HepG2 (cell line): ENCODE data around the gene SLC1A4. TPM values are rescaled to one million over a fixed set of nuclear protein-coding genes. Genes with fewer than 3 reads are reported as not detected.

Source experiments
- ATAC-seq: fragments of 200-7000 bp; cut with Tn5 transposase; 3 replicates; pipeline ENCODE4 v1.9.1; 2020; ENCODE audit warnings: mild to moderate bottlenecking, moderate library complexity
- BruUV-seq: library from RNA; stranded (reverse); fragments of 400-500 nt; replicated peaks from 2 replicates; lab custom pipeline; 2021; lab: Mats Ljungman, UMichigan
- CTCF ChIA-PET: fragments of 300-600 bp; formaldehyde crosslinking; extraction: SDS; loops from one replicate; lab custom pipeline; 2021; ENCODE audit warnings: low total read pairs, inconsistent platforms, low intra/inter-chr PET ratio; lab: Yijun Ruan, JAX
- POLR2A ChIA-PET: fragments of 350-600 bp; sonication (Branson Sonifier 250); formaldehyde crosslinking; loops from one replicate; lab custom pipeline; 2020; ENCODE audit warnings: antibody characterized with exemption, inconsistent platforms; lab: Yijun Ruan, JAX
- DNase-seq: peaks from one replicate; pipeline ENCODE4 v3.0.0-alpha.2; 2015; ENCODE audit warnings: low spot score
- FAIRE-seq: peaks from 3 replicates; lab custom pipeline; 2011; peaks lifted over from hg19 to GRCh38; lab: Jason Lieb, UNC
- H2AFZ ChIP-seq: one replicate; pipeline ENCODE4 v1.6.1; 2011; ENCODE audit warnings: low read length, inconsistent platforms
- H3K27ac ChIP-seq: fragments of 300-600 bp; 3 replicates; pipeline ENCODE4 v1.8.0; 2011; ENCODE audit warnings: mixed run types, mild to moderate bottlenecking, mixed read lengths, low read length, inconsistent platforms; ENCODE audit not compliant: insufficient read depth; ENCODE audit errors: extremely low read length
- H3K27me3 ChIP-seq, 2 experiments: fragments of 200-600 bp in 1 of 2; 2 replicates in 1 of 2; 3 replicates in 1 of 2; pipeline versions ENCODE4 v1.6.0 to v1.8.0; 2011; ENCODE audit warnings: low read length in 2 of 2, mild to moderate bottlenecking in 2 of 2, moderate library complexity in 2 of 2, inconsistent platforms in 1 of 2; ENCODE audit not compliant: insufficient read depth in 2 of 2, control insufficient read depth in 1 of 2
- H3K36me3 ChIP-seq, 2 experiments: fragments of 200-600 bp in 1 of 2; replicated peaks in 1 of 2; 2 replicates in 1 of 2; 3 replicates in 1 of 2; pipeline versions ENCODE4 v1.5.1 to v1.8.0; 2011; ENCODE audit warnings: low read length in 2 of 2, inconsistent platforms in 1 of 2; ENCODE audit not compliant: insufficient read depth in 2 of 2, control insufficient read depth in 1 of 2
- H3K4me1 ChIP-seq: 2 replicates; pipeline ENCODE4 v1.5.1; 2012; ENCODE audit warnings: low read length, inconsistent platforms; ENCODE audit not compliant: insufficient read depth
- H3K4me2 ChIP-seq: 2 replicates; pipeline ENCODE4 v1.6.0; 2011; ENCODE audit warnings: low read depth, low read length, inconsistent platforms
- H3K4me3 ChIP-seq, 3 experiments: fragments of 200-600 bp in 1 of 3; sonication (generic), shearing (Covaris generic) in 1 of 3; replicated peaks in 1 of 3; 2 replicates each; pipeline ENCODE4 v1.5.1; 2011 to 2016; ENCODE audit warnings: low read length in 3 of 3, inconsistent platforms in 2 of 3, low read depth in 2 of 3, mild to moderate bottlenecking in 2 of 3, control low read depth in 1 of 3, mixed read lengths in 1 of 3; ENCODE audit not compliant: insufficient read depth in 1 of 3
- H3K79me2 ChIP-seq: one replicate; pipeline ENCODE4 v1.6.1; 2011; ENCODE audit warnings: low read length, inconsistent platforms; ENCODE audit not compliant: insufficient read depth
- H3K9ac ChIP-seq: 2 replicates; pipeline ENCODE4 v1.6.0; 2011; ENCODE audit warnings: mild to moderate bottlenecking, low read depth, low read length, inconsistent platforms; ENCODE audit not compliant: insufficient read depth
- H3K9me3 ChIP-seq: 2 replicates; pipeline ENCODE4 v1.5.1; 2012; ENCODE audit warnings: mild to moderate bottlenecking, low read length
- H4K20me1 ChIP-seq: 2 replicates; pipeline ENCODE4 v1.6.0; 2011; ENCODE audit warnings: inconsistent platforms, mild to moderate bottlenecking, low read length, moderate library complexity; ENCODE audit not compliant: insufficient read depth
- FOSL2 ChIP-seq: sonication (generic); formaldehyde crosslinking; IDR thresholded peaks from 2 replicates; pipeline ENCODE4 v1.4.0; 2020; ENCODE audit warnings: missing genetic modification reagents
- MED13 ChIP-seq: sonication (generic); formaldehyde crosslinking; IDR thresholded peaks from 2 replicates; pipeline ENCODE4 v1.5.0; 2020; ENCODE audit warnings: missing genetic modification reagents
- ZNF343 ChIP-seq: sonication (generic); formaldehyde crosslinking; IDR thresholded peaks from 2 replicates; pipeline ENCODE4 v1.4.0; 2020; ENCODE audit warnings: mild to moderate bottlenecking, missing genetic modification reagents
- ZNF552 ChIP-seq: sonication (generic); formaldehyde crosslinking; IDR thresholded peaks from 2 replicates; pipeline ENCODE4 v1.9.0; 2022; ENCODE audit warnings: missing genetic modification reagents, mild to moderate bottlenecking, borderline replicate concordance
- WGBS: methylation state at CpG from one replicate; pipeline ENCODE4 v1.1.6; 2017; ENCODE audit warnings: low lambda C conversion rate; 5-methylcytosine and 5-hydroxymethylcytosine counted together
- in situ Hi-C: cut with HindIII; loops from 2 replicates; pipeline ENCODE4 v1.10.0; 2017; ENCODE audit warnings: low pct_unique_long_range_greater_than_20kb; ENCODE audit not compliant: extremely low pct_ligation_motif_present
- intact Hi-C: fragments of 100-400 bp; cut with micrococcal nuclease; formaldehyde crosslinking; loops from one replicate; pipeline ENCODE4 v1.10.0; 2022; ENCODE audit not compliant: unreplicated experiment
- polyA plus RNA-seq, 8 experiments: library from polyadenylated mRNA; depleted of rRNA in 3 of 8; stranded (reverse) in 7 of 8; unstranded in 1 of 8; fragments of >200 nt; fragmentation: Illumina TruSeq in 4 of 8; extraction: Trizol in 4 of 8; gene quantifications; 2 replicates each; pipeline versions ENCODE4 v1.2.1 to v1.2.3, GENCODE V29; 2011 to 2016; ENCODE audit warnings: low read depth in 4 of 8, missing spikeins in 1 of 8, mixed read lengths in 1 of 8; ENCODE audit not compliant: insufficient read depth in 1 of 8
- total RNA-seq, 5 experiments: library from RNA; depleted of rRNA; stranded (reverse); fragments of >200 nt; fragmentation: Illumina TruSeq; extraction: Trizol; gene quantifications; 2 replicates each; pipeline ENCODE4 v1.2.3, GENCODE V29; 2016; ENCODE audit warnings: low read depth in 1 of 5
- TF ChIP-seq, protein P1 (sequence below): sonication (generic); formaldehyde crosslinking; IDR thresholded peaks from 2 replicates; pipeline ENCODE4 v1.4.0; 2020; ENCODE audit warnings: missing genetic modification reagents, borderline replicate concordance
- TF ChIP-seq, protein P2 (sequence below): sonication (generic); formaldehyde crosslinking; IDR thresholded peaks from 2 replicates; pipeline ENCODE4 v1.4.0; 2020; ENCODE audit warnings: mild to moderate bottlenecking, missing genetic modification reagents
- TF ChIP-seq, protein P3 (sequence below): sonication (generic); formaldehyde crosslinking; IDR thresholded peaks from 2 replicates; pipeline ENCODE4 v1.5.0; 2020; ENCODE audit warnings: missing genetic modification reagents

The SLC1A4 gene
- total and polyA plus RNA-seq, 2 of the 13 experiments (the other 11 are each of a cell fraction or from before 2014, with no cell fraction given) = 21.0 to 39.6 TPM

DNA sequence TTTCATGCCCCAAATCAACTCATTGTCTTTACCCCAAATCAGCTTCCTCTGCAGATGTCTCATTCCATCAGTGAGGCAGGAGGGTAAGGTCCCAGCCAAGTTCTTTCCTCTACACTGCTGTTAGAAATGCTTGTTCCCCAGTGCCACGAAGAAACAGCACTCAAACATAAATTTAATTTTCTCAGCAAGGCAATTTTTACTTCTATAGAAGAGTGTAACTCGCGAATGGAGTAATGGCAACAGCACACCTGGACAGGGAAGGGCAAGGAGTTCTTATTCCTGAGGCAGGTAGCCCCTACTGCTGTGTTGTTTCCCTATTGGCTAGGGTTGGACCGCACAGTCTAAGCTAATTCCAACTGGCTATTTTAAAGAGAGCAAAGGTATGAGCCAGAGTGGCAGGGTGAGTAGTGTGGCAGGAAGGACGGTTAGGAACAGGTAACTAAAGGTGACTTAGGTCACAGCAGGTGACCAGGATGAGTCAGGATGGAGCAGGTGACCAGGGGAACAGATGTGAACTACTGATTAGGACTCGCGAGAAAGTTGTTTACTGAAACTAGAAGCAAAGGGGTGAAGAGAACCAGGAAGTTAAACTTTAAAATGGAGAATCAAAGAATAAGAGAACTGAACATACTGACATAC, 55.0 kb downstream of the SLC1A4 start:
- in situ Hi-C loops = loop anchor here (5.0 kb wide), 1 partner anchor 127 kb away; no protein-coding TSS in a partner anchor
- no TSS peak for BruUV-seq
- H3K4me2 ChIP-seq = no peak overlapping the region

DNA sequence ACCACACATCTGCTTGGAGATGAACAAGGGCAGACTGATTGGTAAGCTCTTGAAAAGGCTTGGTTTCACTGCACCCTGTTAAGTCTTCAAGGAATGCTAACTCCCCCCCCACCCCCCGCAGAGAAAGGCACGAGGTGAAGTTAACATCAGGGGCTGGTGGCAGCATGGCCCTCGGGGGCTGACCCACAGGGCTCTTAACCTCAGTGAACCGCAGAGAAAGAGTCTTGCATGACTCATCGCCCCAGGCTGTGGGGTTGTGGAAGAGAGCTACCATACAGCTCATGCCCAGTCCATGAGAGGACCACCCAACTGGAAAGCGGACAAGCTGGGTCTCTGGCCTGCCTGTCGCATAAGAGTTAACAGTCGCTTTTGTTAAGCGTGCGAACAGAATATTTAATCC, 56.5 kb downstream of the SLC1A4 start:
- intact Hi-C loops = no loop called here
- POLR2A ChIA-PET = interaction anchor here (2.6 kb wide), 1 partner anchor 11 kb away, joined by 12 read pairs; the partner anchor contains the start of gene CEP68
- TF ChIP-seq MED13 (CRISPR knock-in tag) (no peak), ZNF343 (CRISPR knock-in tag) (no peak), ZNF552 (CRISPR knock-in tag) (no peak)
- TF ChIP-seq, protein P1, sequence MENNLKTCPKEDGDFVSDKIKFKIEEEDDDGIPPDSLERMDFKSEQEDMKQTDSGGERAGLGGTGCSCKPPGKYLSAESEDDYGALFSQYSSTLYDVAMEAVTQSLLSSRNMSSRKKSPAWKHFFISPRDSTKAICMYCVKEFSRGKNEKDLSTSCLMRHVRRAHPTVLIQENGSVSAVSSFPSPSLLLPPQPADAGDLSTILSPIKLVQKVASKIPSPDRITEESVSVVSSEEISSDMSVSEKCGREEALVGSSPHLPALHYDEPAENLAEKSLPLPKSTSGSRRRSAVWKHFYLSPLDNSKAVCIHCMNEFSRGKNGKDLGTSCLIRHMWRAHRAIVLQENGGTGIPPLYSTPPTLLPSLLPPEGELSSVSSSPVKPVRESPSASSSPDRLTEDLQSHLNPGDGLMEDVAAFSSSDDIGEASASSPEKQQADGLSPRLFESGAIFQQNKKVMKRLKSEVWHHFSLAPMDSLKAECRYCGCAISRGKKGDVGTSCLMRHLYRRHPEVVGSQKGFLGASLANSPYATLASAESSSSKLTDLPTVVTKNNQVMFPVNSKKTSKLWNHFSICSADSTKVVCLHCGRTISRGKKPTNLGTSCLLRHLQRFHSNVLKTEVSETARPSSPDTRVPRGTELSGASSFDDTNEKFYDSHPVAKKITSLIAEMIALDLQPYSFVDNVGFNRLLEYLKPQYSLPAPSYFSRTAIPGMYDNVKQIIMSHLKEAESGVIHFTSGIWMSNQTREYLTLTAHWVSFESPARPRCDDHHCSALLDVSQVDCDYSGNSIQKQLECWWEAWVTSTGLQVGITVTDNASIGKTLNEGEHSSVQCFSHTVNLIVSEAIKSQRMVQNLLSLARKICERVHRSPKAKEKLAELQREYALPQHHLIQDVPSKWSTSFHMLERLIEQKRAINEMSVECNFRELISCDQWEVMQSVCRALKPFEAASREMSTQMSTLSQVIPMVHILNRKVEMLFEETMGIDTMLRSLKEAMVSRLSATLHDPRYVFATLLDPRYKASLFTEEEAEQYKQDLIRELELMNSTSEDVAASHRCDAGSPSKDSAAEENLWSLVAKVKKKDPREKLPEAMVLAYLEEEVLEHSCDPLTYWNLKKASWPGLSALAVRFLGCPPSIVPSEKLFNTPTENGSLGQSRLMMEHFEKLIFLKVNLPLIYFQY (CRISPR knock-in tag) = no peak
- TF ChIP-seq, protein P2, sequence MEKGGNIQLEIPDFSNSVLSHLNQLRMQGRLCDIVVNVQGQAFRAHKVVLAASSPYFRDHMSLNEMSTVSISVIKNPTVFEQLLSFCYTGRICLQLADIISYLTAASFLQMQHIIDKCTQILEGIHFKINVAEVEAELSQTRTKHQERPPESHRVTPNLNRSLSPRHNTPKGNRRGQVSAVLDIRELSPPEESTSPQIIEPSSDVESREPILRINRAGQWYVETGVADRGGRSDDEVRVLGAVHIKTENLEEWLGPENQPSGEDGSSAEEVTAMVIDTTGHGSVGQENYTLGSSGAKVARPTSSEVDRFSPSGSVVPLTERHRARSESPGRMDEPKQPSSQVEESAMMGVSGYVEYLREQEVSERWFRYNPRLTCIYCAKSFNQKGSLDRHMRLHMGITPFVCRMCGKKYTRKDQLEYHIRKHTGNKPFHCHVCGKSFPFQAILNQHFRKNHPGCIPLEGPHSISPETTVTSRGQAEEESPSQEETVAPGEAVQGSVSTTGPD (CRISPR knock-in tag) = no peak
- TF ChIP-seq, all 625 proteins: peak for 0
- Histone ChIP-seq H3K4me3 (no peak overlapping the region), H3K4me2 (no peak overlapping the region), H3K27me3 (no peaks in the 10 kb centered on the region), H2AFZ (no peak overlapping the region), H3K27ac (no peak overlapping the region), H3K9ac (no peak overlapping the region), H3K79me2 (no peaks in the 10 kb centered on the region), H3K9me3 (no peaks in the 10 kb centered on the region), H4K20me1 (no peaks in the 10 kb centered on the region), H3K36me3 (peaks cover 0 to 12% of the 10 kb centered on the region in 2 experiments; a peak in 1 of 5 replicates), H3K4me1 (peaks cover 8% of the 10 kb centered on the region)
- ATAC-seq (no peak), DNase-seq (no peak), FAIRE-seq (no peak)
- in situ Hi-C loops = no loop called here
- no TSS peak for BruUV-seq
- CTCF ChIA-PET = no interaction called here
- WGBS = 95% methylated on average over 10 of the region's 10 CpGs

More for the DNA sequence above, 55.0 kb downstream of the SLC1A4 start:
- H3K27ac ChIP-seq = no peak overlapping the region
- WGBS = 84% methylated on average over 7 of the region's 7 CpGs
- H3K9ac ChIP-seq = no peak overlapping the region
- DNase-seq (no peak), ATAC-seq (no peak), FAIRE-seq (no peak)
- no peaks in the 10 kb centered on the region for H3K79me2 ChIP-seq
- peaks cover 0 to 12% of the 10 kb centered on the region in 2 experiments; a peak in 1 of 5 replicates for H3K36me3 ChIP-seq
- CTCF ChIA-PET = no interaction called here
- H4K20me1 ChIP-seq = no peaks in the 10 kb centered on the region
- H3K4me3 ChIP-seq = no peak overlapping the region
- POLR2A ChIA-PET = interaction anchor here (3.4 kb wide), 1 partner anchor 11 kb away, joined by 16 read pairs; the partner anchor contains the start of gene CEP68
- no peaks in the 10 kb centered on the region for H3K9me3 ChIP-seq
- no peak overlapping the region for H2AFZ ChIP-seq
- no peaks in the 10 kb centered on the region for H3K27me3 ChIP-seq
- peaks cover 13% of the 10 kb centered on the region for H3K4me1 ChIP-seq
- intact Hi-C loops = loop anchor here (5.0 kb wide), 1 partner anchor 52 kb away; no protein-coding TSS in a partner anchor
- TF ChIP-seq, protein P3, sequence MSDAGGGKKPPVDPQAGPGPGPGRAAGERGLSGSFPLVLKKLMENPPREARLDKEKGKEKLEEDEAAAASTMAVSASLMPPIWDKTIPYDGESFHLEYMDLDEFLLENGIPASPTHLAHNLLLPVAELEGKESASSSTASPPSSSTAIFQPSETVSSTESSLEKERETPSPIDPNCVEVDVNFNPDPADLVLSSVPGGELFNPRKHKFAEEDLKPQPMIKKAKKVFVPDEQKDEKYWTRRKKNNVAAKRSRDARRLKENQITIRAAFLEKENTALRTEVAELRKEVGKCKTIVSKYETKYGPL (CRISPR knock-in tag) = no peak
- TF ChIP-seq FOSL2 (CRISPR knock-in tag) = peak; percentile 35
